Measurements from ENCODE around the gene ASPRV1. TPM values are rescaled to one million over a fixed set of nuclear protein-coding genes. Genes with fewer than 3 reads are reported as not detected.

The ASPRV1 gene
- total and polyA plus RNA-seq, 8 donors = 0.73 to 4.2 (median 3.0) TPM

GRCh38 chr2:69943000-69943842, 18.2 kb downstream of the ASPRV1 start:
- DNase-seq = peak in 1 of 4 donors; percentile 13
- Histone ChIP-seq H3K4me1 (peaks cover 4 to 57% of the 10 kb centered on the region in 2 donors), H3K27me3 (peaks cover 0 to under 1% of the 10 kb centered on the region in 2 donors), H3K27ac (peak overlapping the region in 1 of 2 donors; percentile 94), H3K9me3 (no peaks in the 10 kb centered on the region), H3K36me3 (peaks cover 0 to 61% of the 10 kb centered on the region in 2 donors), H3K4me3 (no peak overlapping the region)
- no peak for TF ChIP-seq CTCF (IDR thresholded peaks at IDR 0.05)
- intact Hi-C loops (cut with DNase I) = no loop called here
- ATAC-seq = peak; percentile 60

GRCh38 chr2:69940691-69941090, 20.7 kb downstream of the ASPRV1 start:
- Histone ChIP-seq H3K27ac (no peak overlapping the region), H3K4me3 (no peak overlapping the region), H3K27me3 (no peaks in the 10 kb centered on the region), H3K36me3 (peaks cover 0 to 86% of the 10 kb centered on the region in 2 donors), H3K9me3 (no peaks in the 10 kb centered on the region), H3K4me1 (peaks cover 0 to 51% of the 10 kb centered on the region in 2 donors)
- ATAC-seq = no peak
- intact Hi-C loops (cut with DNase I) = no loop called here
- DNase-seq = no peak
- no peak for TF ChIP-seq CTCF (IDR thresholded peaks at IDR 0.05)

GRCh38 chr2:69939722-69940121, 21.7 kb downstream of the ASPRV1 start:
- no peak overlapping the region for H3K27ac ChIP-seq
- peaks cover 0 to 94% of the 10 kb centered on the region in 2 donors for H3K36me3 ChIP-seq
- no peak for ATAC-seq

GRCh38 chr2:69937968-69938367, 23.5 kb downstream of the ASPRV1 start:
- no peak overlapping the region for H3K4me3 ChIP-seq
- no peaks in the 10 kb centered on the region for H3K27me3 ChIP-seq
- no peak for ATAC-seq
- no peak for TF ChIP-seq CTCF (IDR thresholded peaks at IDR 0.05)
- H3K9me3 ChIP-seq = no peaks in the 10 kb centered on the region
- no peak overlapping the region for H3K27ac ChIP-seq
- peaks cover 6 to 54% of the 10 kb centered on the region in 2 donors for H3K4me1 ChIP-seq
- H3K36me3 ChIP-seq = peaks cover 0 to 81% of the 10 kb centered on the region in 2 donors
- DNase-seq = no peak
- intact Hi-C loops (cut with DNase I) = no loop called here

More at GRCh38 chr2:69939722-69940121, 21.7 kb downstream of the ASPRV1 start:
- Histone ChIP-seq H3K4me1 (peaks cover 0 to 53% of the 10 kb centered on the region in 2 donors), H3K27me3 (no peaks in the 10 kb centered on the region), H3K4me3 (no peak overlapping the region), H3K9me3 (no peaks in the 10 kb centered on the region)
- no peak for TF ChIP-seq CTCF (IDR thresholded peaks at IDR 0.05)
- DNase-seq = no peak
- intact Hi-C loops (cut with DNase I) = no loop called here

GRCh38 chr2:69936906-69937305, 24.5 kb downstream of the ASPRV1 start:
- no peak for TF ChIP-seq CTCF (IDR thresholded peaks at IDR 0.05)
- Histone ChIP-seq H3K4me3 (no peak overlapping the region), H3K9me3 (no peaks in the 10 kb centered on the region), H3K36me3 (peaks cover 0 to 71% of the 10 kb centered on the region in 2 donors), H3K4me1 (peaks cover 6 to 59% of the 10 kb centered on the region in 2 donors), H3K27ac (peak overlapping the region in 1 of 2 donors; percentile 53), H3K27me3 (no peaks in the 10 kb centered on the region)
- DNase-seq = no peak
- no peak for ATAC-seq
- intact Hi-C loops (cut with DNase I) = no loop called here

All from left lung (tissue), 10 donors.